NCI-H510A (cell line): Measurements from ENCODE around the gene KRTCAP2.
A peak's percentile ranks its signal among the peaks of the same experiment; 100 is the strongest.

Experiments used
- DNase-seq: peaks from one replicate; lab custom pipeline; 2025; lab: John Stamatoyannopoulos, UW

KRTCAP2 gene

GRCh38 chr1:155183775-155184221 lies 10.7 kb upstream of the KRTCAP2 start:
- no peak for DNase-seq

- no peak for DNase-seq
Measured at GRCh38 chr1:155182052-155182550, 9.0 kb upstream of the KRTCAP2 start.

GRCh38 chr1:155181371-155182051 lies 8.4 kb upstream of the KRTCAP2 start:
- DNase-seq: no peak

- no peak for DNase-seq
Measured at GRCh38 chr1:155179112-155180031, 6.3 kb upstream of the KRTCAP2 start.

- DNase-seq: no peak
Measured at GRCh38 chr1:155178441-155179111, 5.5 kb upstream of the KRTCAP2 start.

GRCh38 chr1:155177918-155178281 lies 4.8 kb upstream of the KRTCAP2 start:
- DNase-seq: no peak

- no peak for DNase-seq
Measured at GRCh38 chr1:155177192-155177917, 4.3 kb upstream of the KRTCAP2 start.

- peak; percentile 30 for DNase-seq
Measured at GRCh38 chr1:155176544-155177071, 3.5 kb upstream of the KRTCAP2 start.

GRCh38 chr1:155175927-155176371 lies 2.8 kb upstream of the KRTCAP2 start:
- no peak for DNase-seq

GRCh38 chr1:155175281-155175926 lies 2.3 kb upstream of the KRTCAP2 start:
- DNase-seq: no peak

- peak; percentile 59 for DNase-seq
Measured at GRCh38 chr1:155174324-155175280, 1.5 kb upstream of the KRTCAP2 start.

- DNase-seq: peak; percentile 59
Measured at GRCh38 chr1:155173478-155174323, 597 bp upstream of the KRTCAP2 start, which contains the start of gene TRIM46. TRIM46 (plus strand) TSS chr1:155173849; CDS start chr1:155173967, 118 bp downstream.

GRCh38 chr1:155171836-155172731 lies 1.0 kb downstream of the KRTCAP2 start:
- no peak for DNase-seq

GRCh38 chr1:155170806-155171205 lies 2.3 kb downstream of the KRTCAP2 start:
- no peak for DNase-seq

GRCh38 chr1:155170101-155170785 lies 2.9 kb downstream of the KRTCAP2 start:
- no peak for DNase-seq

GRCh38 chr1:155169541-155169940 lies 3.6 kb downstream of the KRTCAP2 start:
- DNase-seq: no peak
